WTC11 (cell line): ENCODE data around the gene DHRS1. TPM values are rescaled to one million over a fixed set of nuclear protein-coding genes. Genes with fewer than 3 reads are reported as not detected.

ENCODE experiments used
- ATAC-seq: fragments of 200-7000 bp; cut with Tn5 transposase; 2 replicates; pipeline ENCODE4 v1.10.0; 2021; ENCODE audit warnings: mild to moderate bottlenecking, moderate library complexity
- CTCF ChIA-PET: fragments of 300-600 bp; sonication (Branson Sonifier 250); formaldehyde crosslinking; loops from one replicate; lab custom pipeline; 2021; ENCODE audit warnings: antibody characterized with exemption; lab: Charles Lee
- POLR2A ChIA-PET: fragments of 350-600 bp; sonication (Branson Sonifier 250); formaldehyde crosslinking; loops from one replicate; lab custom pipeline; 2021; ENCODE audit warnings: antibody characterized with exemption; lab: Charles Lee
- DNase-seq: peaks from one replicate; pipeline ENCODE4 v3.0.0; 2021; ENCODE audit warnings: low spot score
- H3K27ac Mint-ChIP-seq: 2 replicates; pipeline ENCODE4 v1.8.0; 2021; ENCODE audit warnings: mixed read lengths
- H3K27me3 Mint-ChIP-seq: 2 replicates; pipeline ENCODE4 v1.8.0; 2021; ENCODE audit warnings: low read depth, mild to moderate bottlenecking, moderate library complexity, mixed read lengths
- H3K36me3 Mint-ChIP-seq: 2 replicates; pipeline ENCODE4 v1.8.0; 2021; ENCODE audit warnings: mixed read lengths
- H3K4me1 Mint-ChIP-seq: 2 replicates; pipeline ENCODE4 v1.8.0; 2022; ENCODE audit warnings: mixed read lengths
- H3K4me3 Mint-ChIP-seq: 2 replicates; pipeline ENCODE4 v1.8.0; 2021; ENCODE audit warnings: mild to moderate bottlenecking, moderate library complexity, mixed read lengths
- H3K9me3 Mint-ChIP-seq: 2 replicates; pipeline ENCODE4 v1.8.0; 2021; ENCODE audit warnings: mixed read lengths
- CTCF ChIP-seq: fragments of 200-600 bp; IDR thresholded peaks from 2 replicates; pipeline ENCODE4 v1.8.0; 2022; ENCODE audit warnings: antibody characterized with exemption
- ELF4 ChIP-seq: sonication (generic); formaldehyde crosslinking; IDR thresholded peaks from 2 replicates; pipeline ENCODE4 v1.8.1; 2022; ENCODE audit warnings: low read depth, mild to moderate bottlenecking, moderate library complexity, missing genetic modification reagents
- FOXK1 ChIP-seq: sonication (generic); formaldehyde crosslinking; IDR thresholded peaks from 2 replicates; pipeline ENCODE4 v1.8.0; 2022; ENCODE audit warnings: mild to moderate bottlenecking, moderate library complexity, missing genetic modification reagents
- GTF2I ChIP-seq: fragments of 250-450 bp; sonication (Bioruptor Pico); conservative IDR thresholded peaks from 2 replicates; pipeline ENCODE4 v1.4.0; 2021; ENCODE audit warnings: mild to moderate bottlenecking
- MYBL2 ChIP-seq: sonication (generic); formaldehyde crosslinking; IDR thresholded peaks from 2 replicates; pipeline ENCODE4 v1.8.1; 2023; ENCODE audit warnings: mild to moderate bottlenecking, moderate library complexity, missing genetic modification reagents
- NFE2L1 ChIP-seq: sonication (generic); formaldehyde crosslinking; IDR thresholded peaks from 2 replicates; pipeline ENCODE4 v1.8.1; 2023; ENCODE audit warnings: missing genetic modification reagents
- OVOL2 ChIP-seq: fragments of 250-450 bp; sonication (Bioruptor Pico); IDR thresholded peaks from 2 replicates; pipeline ENCODE4 v1.9.0; 2021; ENCODE audit warnings: mild to moderate bottlenecking, borderline replicate concordance
- ZNF263 ChIP-seq: sonication (generic); formaldehyde crosslinking; IDR thresholded peaks from 2 replicates; pipeline ENCODE4 v1.8.1; 2022; ENCODE audit warnings: low read depth, mild to moderate bottlenecking, moderate library complexity, missing genetic modification reagents
- total RNA-seq: library from RNA; stranded (reverse); gene quantifications from 3 replicates; pipeline ENCODE4 v1.2.3, GENCODE V29; 2021
- TF ChIP-seq, protein P1 (sequence below): sonication (generic); formaldehyde crosslinking; IDR thresholded peaks from 2 replicates; pipeline ENCODE4 v1.8.1; 2022; ENCODE audit warnings: low read depth, missing genetic modification reagents, borderline replicate concordance
- TF ChIP-seq, protein P2 (sequence below): sonication (generic); formaldehyde crosslinking; IDR thresholded peaks from 2 replicates; pipeline ENCODE4 v1.8.1; 2023; ENCODE audit warnings: mild to moderate bottlenecking, missing genetic modification reagents, moderate library complexity
- TF ChIP-seq, protein P3 (sequence below): sonication (generic); formaldehyde crosslinking; IDR thresholded peaks from 2 replicates; pipeline ENCODE4 v1.8.0; 2022; ENCODE audit warnings: mild to moderate bottlenecking, missing genetic modification reagents
- TF ChIP-seq, protein P4 (sequence below): sonication (generic); formaldehyde crosslinking; IDR thresholded peaks from 2 replicates; pipeline ENCODE4 v1.8.1; 2022; ENCODE audit warnings: missing genetic modification reagents, borderline replicate concordance
- TF ChIP-seq, protein P5 (sequence below): sonication (generic); formaldehyde crosslinking; IDR thresholded peaks from 2 replicates; pipeline ENCODE4 v1.8.1; 2023; ENCODE audit warnings: mild to moderate bottlenecking, moderate library complexity, missing genetic modification reagents

The DHRS1 gene
- total RNA-seq, 1 experiment from 2014 or later, result 13.9 TPM

DNA sequence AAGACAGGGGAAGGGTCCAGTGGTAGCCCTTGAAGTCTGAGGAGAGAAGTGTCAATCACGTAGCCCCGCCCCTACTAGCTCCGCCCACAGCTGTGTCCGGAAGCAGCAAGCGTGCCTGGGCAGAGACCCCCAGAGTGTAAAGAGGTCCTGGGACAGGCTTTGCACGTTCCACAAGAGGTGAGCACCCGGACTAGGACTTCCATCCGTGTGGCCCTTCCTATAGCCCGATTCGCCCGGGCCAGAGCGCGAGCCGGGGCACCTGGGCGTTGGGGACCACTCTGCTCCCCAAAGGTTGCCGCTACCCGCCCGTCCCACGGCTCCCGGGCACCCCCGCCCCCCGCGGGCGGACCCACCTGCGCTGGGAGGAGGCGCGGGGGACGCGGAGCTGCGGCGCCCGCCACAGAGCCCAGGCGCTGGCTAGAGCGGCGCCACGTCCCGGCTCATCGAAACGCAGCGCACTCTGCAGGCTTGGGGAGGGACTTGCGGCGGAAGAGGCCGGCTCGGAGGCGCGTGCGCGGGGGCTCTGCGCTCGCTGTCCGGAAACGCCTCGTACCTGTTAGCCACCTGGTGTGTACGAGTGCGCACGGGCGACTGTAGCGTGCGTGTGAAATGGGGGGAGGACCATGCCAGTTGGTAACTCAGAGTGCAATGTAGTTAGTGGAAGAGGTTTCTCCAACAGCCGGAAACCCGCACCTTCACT lies 28.3 kb downstream of the DHRS1 start, which contains the start of gene RABGGTA (continued):
- TF ChIP-seq CTCF (0 out of 2 replicates have a peak, but pooled peaks have one; percentile 15), ZNF263 (0 out of 2 replicates have a peak, but pooled peaks have one; percentile 25), NFE2L1 (CRISPR knock-in tag) (peak; percentile 86; the same call in 1 of the 2 replicates), FOXK1 (CRISPR knock-in tag) (peak; percentile 89), ELF4 (0 out of 2 replicates have a peak, but pooled peaks have one; percentile 56), MYBL2 (CRISPR knock-in tag) (peak; percentile 95)
- TF ChIP-seq, protein P1, sequence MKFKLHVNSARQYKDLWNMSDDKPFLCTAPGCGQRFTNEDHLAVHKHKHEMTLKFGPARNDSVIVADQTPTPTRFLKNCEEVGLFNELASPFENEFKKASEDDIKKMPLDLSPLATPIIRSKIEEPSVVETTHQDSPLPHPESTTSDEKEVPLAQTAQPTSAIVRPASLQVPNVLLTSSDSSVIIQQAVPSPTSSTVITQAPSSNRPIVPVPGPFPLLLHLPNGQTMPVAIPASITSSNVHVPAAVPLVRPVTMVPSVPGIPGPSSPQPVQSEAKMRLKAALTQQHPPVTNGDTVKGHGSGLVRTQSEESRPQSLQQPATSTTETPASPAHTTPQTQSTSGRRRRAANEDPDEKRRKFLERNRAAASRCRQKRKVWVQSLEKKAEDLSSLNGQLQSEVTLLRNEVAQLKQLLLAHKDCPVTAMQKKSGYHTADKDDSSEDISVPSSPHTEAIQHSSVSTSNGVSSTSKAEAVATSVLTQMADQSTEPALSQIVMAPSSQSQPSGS (CRISPR knock-in tag), result peak; percentile 27; the same call in 1 of the 2 replicates
- TF ChIP-seq, protein P2, sequence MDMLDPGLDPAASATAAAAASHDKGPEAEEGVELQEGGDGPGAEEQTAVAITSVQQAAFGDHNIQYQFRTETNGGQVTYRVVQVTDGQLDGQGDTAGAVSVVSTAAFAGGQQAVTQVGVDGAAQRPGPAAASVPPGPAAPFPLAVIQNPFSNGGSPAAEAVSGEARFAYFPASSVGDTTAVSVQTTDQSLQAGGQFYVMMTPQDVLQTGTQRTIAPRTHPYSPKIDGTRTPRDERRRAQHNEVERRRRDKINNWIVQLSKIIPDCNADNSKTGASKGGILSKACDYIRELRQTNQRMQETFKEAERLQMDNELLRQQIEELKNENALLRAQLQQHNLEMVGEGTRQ (CRISPR knock-in tag), result peak; percentile 47; the same call in 1 of the 2 replicates
- TF ChIP-seq, protein P3, sequence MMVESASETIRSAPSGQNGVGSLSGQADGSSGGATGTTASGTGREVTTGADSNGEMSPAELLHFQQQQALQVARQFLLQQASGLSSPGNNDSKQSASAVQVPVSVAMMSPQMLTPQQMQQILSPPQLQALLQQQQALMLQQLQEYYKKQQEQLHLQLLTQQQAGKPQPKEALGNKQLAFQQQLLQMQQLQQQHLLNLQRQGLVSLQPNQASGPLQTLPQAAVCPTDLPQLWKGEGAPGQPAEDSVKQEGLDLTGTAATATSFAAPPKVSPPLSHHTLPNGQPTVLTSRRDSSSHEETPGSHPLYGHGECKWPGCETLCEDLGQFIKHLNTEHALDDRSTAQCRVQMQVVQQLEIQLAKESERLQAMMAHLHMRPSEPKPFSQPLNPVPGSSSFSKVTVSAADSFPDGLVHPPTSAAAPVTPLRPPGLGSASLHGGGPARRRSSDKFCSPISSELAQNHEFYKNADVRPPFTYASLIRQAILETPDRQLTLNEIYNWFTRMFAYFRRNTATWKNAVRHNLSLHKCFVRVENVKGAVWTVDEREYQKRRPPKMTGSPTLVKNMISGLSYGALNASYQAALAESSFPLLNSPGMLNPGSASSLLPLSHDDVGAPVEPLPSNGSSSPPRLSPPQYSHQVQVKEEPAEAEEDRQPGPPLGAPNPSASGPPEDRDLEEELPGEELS, result peak; percentile 81; the same call in 1 of the 2 replicates
- TF ChIP-seq, protein P4, sequence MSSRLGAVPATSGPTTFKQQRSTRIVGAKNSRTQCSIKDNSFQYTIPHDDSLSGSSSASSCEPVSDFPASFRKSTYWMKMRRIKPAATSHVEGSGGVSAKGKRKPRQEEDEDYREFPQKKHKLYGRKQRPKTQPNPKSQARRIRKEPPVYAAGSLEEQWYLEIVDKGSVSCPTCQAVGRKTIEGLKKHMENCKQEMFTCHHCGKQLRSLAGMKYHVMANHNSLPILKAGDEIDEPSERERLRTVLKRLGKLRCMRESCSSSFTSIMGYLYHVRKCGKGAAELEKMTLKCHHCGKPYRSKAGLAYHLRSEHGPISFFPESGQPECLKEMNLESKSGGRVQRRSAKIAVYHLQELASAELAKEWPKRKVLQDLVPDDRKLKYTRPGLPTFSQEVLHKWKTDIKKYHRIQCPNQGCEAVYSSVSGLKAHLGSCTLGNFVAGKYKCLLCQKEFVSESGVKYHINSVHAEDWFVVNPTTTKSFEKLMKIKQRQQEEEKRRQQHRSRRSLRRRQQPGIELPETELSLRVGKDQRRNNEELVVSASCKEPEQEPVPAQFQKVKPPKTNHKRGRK (CRISPR knock-in tag), result 0 out of 2 replicates have a peak, but pooled peaks have one; percentile 40
- TF ChIP-seq, protein P5, sequence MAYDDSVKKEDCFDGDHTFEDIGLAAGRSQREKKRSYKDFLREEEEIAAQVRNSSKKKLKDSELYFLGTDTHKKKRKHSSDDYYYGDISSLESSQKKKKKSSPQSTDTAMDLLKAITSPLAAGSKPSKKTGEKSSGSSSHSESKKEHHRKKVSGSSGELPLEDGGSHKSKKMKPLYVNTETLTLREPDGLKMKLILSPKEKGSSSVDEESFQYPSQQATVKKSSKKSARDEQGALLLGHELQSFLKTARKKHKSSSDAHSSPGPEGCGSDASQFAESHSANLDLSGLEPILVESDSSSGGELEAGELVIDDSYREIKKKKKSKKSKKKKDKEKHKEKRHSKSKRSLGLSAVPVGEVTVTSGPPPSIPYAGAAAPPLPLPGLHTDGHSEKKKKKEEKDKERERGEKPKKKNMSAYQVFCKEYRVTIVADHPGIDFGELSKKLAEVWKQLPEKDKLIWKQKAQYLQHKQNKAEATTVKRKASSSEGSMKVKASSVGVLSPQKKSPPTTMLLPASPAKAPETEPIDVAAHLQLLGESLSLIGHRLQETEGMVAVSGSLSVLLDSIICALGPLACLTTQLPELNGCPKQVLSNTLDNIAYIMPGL (CRISPR knock-in tag), result peak; percentile 99

DNA sequence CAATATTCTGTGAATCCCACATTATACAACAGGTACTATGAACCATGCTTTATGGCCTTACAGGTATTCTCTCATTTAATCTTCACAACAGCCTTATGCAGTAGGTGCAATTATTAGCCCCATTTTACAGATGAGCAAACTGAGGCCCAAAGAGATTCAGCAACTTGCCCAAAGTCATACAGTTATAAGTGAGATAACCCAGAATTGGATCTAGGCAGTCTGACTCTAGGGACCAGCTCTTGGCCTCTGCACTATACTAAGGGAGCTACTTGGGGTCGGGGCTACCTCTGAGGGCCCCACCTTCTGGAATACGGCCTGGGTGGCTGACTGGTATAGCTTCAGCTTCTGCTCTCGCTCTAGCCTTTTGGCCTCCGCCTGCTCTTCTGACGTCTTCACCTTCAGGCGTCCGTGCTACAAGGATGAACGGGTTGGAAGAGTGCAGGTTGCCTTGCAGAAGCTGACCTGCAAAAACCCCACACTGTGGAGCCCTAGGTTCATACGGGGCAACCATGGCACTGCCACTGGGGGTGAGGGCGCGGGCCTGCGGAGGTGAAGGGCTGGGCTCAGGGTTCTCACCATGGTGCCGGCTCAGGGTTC lies 28.9 kb downstream of the DHRS1 start:
- POLR2A ChIA-PET, result interaction anchor here (0.5 to 1.5 kb wide), 12 partner anchors 8 to 143 kb away, joined by 3 to 20 read pairs (median 4); partner anchors contain the start of genes DHRS1, GMPR2, NEDD8 and NOP9
- no peaks in the 10 kb centered on the region for H3K9me3 Mint-ChIP-seq

More for the DNA sequence above, 28.9 kb downstream of the DHRS1 start:
- DNase-seq (no peak), ATAC-seq (peak; percentile 12)
- Mint-ChIP-seq H3K36me3 (peaks cover 4% of the 10 kb centered on the region; the same call in 1 of the 2 replicates), H3K4me1 (peaks cover 16% of the 10 kb centered on the region), H3K27me3 (no peaks in the 10 kb centered on the region), H3K27ac (peak overlapping the region; percentile 87), H3K4me3 (peak overlapping the region; percentile 72)
- CTCF ChIA-PET, result interaction anchor here (0.6 to 5.8 kb wide), 22 partner anchors 8 to 1275 kb away, joined by 3 to 77 read pairs (median 6); partner anchors contain the start of genes CHMP4A, CIDEB, DHRS1 and IRF9
- TF ChIP-seq OVOL2 (no peak), GTF2I (CRISPR knock-in tag) (peak; percentile 64; the same call in 1 of the 2 replicates)
